Activated CD4-positive, alpha-beta T cell treated with anti-CD3 and anti-CD28 coated beads, Interleukin-2, amount 50 U/mL, for 1 hour (primary cell): ENCODE results near the gene EPHA7.

ENCODE experiments used
- DNase-seq: peaks from one replicate; pipeline ENCODE4 v3.0.0-alpha.2; 2020

EPHA7 gene

DNA sequence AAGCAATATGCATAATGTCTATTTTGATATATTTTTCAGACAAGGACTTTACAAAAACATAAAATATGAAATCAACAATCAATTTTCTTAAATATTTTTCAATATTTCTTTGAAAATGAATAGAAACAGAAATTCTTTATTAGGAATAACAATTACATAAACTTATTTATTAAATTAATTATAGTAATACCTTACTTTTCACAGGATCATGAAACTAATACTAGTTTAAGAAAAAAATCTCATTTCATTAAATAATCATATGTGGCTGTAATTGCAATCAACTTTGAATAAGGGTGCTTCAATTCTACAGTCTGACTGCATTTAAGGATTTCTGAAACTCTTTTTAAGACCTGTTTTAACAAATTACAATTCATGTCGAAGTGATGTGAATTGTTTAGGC, 26.6 kb downstream of the EPHA7 start:
- no peak for DNase-seq

GRCh38 chr6:93391965-93392364, 27.4 kb downstream of the EPHA7 start:
- no peak for DNase-seq

- no peak for DNase-seq
Measured at GRCh38 chr6:93389192-93389591, 30.2 kb downstream of the EPHA7 start.

DNA sequence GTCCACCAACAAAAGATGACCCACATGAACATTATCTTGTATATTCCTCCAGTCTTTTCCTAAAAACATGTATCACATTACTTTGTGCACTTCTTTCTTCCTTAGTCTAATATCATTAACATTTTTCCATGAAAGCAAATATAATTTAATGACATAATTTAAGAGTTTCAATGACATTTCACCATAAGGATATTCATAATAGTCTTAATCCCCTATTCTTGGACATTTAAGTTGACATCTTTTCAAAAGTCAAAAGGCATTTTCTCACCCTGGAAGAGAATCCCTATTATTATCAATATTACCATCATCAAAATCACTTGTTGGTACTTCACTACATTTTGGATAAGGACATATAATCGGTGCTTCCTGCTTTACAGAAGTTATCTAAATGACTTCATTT, 31.3 kb downstream of the EPHA7 start:
- no peak for DNase-seq

DNA sequence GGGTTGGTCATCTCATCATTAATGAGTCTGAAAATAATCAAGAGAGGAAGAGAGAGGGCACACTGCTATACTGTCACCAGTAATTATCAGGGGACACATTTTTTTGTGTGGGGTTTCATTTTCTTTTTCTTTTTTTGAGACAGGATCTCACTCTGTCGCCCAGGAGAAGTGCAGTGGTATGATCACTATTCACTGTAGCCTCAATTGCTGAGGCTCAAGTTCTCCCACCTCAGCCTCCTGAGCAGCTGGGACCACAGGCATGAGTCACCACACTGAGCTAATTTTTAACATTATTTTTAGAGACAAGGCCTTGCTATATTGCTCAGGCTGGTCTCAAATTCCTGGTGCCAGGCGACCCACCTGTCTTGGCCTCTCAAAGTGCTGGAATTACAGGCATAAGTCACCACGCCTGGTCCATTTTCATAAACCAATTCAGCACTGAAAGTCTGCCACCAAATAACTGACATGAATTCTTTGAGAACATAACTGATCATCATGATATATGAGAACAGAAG, 43.3 kb downstream of the EPHA7 start:
- DNase-seq, result no peak

GRCh38 chr6:93373445-93373844, 45.9 kb downstream of the EPHA7 start:
- DNase-seq, result no peak

DNA sequence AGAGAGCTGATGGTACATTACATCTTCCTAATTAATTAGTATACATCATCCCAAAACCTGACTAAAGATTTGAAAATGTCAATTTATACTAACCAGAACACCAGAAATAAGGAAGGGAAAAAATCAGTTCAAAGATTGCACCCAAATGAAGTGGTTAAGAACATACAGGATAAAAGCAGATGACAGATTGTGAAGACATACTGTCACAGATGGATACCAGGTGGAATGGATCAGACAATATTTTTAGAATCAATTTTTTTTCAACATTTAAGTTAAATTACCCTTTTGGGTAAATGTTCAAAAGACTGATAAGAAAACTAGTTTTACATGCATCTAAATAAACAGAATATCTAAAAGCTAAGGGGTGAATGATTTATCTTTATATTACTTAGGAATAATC, 47.6 kb downstream of the EPHA7 start:
- no peak for DNase-seq

DNA sequence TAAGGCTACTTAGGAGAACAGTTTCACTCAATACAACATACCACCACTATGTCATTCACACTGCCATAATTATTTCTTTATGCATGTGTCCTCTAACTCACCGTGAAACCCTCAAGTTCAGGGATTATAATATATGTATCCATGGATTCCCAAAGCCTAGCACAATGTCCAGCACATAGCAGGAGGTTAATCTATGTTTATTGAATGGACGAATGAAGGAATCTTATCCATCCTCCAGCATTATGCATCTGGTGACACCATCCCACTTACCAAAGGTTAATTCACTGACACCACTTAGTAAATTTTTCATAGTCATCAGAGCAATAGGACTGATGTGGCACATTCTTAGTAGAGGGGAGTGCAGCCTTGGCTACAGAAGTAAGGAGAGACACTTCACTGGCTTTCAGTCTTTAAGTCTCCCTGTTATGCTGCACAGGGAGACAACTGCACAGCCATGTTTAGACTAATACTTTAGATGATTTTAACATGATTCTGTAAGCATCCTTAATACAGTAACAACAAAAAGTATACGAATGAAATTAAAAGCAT, 49.7 kb downstream of the EPHA7 start:
- no peak for DNase-seq

DNA sequence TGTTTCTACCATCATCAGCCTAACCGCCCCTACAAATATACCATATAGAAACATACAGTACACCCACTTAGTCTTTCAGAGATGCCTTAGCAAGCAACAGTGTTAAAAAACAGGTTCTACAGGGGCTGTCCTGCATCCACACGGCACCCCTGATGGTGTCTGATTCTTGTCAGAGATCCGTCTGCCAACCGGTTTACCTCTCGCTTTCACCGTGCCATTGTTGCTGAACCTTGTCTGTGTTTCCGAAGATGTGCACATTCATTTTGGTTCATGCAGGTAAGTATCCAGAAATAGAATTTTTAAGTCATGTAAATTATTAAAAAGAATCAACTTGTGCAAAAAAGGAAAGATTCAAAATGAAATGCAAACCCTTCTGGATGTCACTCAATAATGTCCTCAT, 52.9 kb downstream of the EPHA7 start:
- no peak for DNase-seq

DNA sequence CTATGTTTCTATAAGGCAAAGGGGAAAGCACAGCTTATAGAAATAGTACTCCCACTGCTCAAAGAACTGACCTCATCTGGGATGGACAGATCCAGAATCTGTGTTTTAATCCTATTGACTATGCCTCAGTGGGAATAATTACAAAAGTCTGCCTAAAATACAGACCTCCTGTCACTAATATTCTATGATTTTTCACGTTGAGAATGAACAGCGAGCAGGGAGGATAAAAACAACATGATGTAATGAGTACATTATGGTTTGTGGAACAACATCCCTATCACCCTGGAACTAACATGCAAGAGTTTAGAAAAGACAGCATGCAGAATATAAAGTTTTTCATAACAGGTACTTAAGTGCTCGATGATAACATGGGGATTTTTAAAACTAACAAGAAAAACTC, 53.9 kb downstream of the EPHA7 start:
- no peak for DNase-seq

DNA sequence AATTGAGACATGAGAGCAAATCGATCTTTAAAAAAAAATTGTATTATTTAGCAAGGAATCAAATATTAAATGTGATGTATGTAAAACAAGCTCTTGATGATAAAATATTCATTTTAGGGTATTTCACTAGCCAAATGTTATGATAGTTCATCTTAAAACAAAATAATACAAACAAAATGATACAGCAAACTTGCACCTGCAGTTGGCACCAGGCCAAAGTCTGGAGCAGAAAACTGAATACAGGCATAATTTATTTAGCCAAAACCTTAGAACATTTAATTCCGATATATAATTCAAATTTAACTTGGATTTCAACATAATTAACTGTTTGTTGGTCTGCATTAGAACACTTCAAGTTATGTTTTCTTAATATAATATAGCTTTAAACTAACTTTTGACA, 60.9 kb downstream of the EPHA7 start:
- DNase-seq, result no peak

DNA sequence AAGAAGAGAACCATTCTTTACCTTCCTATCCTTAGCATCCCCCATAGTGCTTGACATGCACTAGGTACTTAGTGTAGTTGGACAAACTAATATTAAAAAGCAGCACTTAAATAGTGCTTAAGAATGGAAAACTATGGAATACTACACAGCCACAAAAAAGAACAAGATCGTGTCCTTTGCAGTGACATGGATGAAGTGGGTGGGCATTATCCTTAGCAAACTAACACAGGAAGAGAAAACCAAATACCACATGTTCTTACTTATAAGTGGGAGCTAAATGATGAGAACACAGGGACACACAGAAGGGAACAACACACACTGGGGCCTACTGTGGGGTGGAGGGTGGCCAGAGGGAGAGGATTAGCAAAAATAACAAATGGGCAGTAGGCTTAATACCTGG, 66.8 kb downstream of the EPHA7 start:
- no peak for DNase-seq

DNA sequence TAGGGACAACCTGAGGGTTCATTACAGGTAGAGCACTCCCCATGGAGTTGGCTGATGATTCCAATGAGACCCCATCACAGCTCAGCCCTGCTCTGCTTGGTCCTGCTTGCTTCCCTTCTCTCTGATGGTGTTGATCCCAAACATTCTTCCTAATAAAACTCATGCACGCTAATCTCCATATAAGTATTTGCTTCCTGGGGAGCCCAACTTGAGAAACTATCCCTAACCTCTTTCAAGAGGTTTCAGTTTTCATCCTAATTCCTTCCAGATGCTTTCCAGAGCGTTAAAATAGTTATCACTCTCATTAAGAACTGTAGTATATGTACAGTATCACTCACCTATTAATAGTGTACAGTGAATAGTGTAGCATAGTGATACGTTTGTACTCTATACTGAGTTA, 68.1 kb downstream of the EPHA7 start:
- DNase-seq, result no peak

- DNase-seq, result no peak
Measured at GRCh38 chr6:93350774-93351173, 68.6 kb downstream of the EPHA7 start.

DNA sequence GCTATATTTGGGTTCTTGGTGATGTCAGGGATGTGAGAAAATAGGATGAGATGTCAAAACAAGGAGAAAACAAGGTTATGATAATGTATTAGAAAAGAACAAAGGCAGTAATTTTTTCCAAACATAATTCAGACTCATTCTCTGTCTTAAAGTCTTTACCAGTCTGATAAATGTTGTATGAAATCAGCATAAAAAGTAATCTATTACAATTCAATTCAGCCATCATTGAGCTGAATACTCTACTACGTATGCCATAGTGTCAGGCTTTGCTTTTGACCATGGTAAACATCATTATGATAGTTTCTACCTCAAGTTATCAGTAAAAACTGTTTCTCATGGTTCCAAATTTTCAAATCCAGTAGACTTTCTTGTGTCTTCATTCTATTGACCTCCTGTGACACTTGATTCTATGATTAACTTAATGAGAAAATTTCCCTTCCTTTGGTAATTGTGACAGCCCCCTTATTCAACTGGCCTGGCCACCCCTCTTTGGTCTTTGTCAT, 75.0 kb downstream of the EPHA7 start:
- DNase-seq, result no peak

- DNase-seq, result no peak
Measured at GRCh38 chr6:93343476-93343875, 75.9 kb downstream of the EPHA7 start.

- no peak for DNase-seq
Measured at GRCh38 chr6:93341900-93342613, 77.3 kb downstream of the EPHA7 start.

- DNase-seq, result no peak
Measured at GRCh38 chr6:93337772-93338394, 81.5 kb downstream of the EPHA7 start.

DNA sequence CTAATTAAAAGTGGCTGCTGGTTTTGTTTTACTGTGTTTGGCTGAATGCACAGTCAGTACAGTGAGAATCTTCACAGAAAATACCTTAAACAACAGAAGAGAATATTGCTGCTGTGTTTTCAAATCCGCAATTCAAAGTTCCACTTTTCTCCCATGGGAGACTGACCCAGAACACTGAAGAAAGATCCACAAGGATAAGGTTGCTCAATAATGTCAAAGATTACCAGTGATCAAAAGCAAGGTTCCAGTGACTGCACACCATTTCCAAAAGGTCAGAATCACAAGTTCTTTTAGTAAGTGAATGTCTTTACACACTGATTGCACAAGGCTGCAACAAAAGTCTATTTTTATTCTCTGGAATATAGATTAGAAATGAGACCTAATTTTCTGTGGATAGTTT, 82.3 kb downstream of the EPHA7 start:
- DNase-seq, result no peak

GRCh38 chr6:93329301-93330000, 89.9 kb downstream of the EPHA7 start:
- DNase-seq, result no peak

- no peak for DNase-seq
Measured at GRCh38 chr6:93327857-93328256, 91.5 kb downstream of the EPHA7 start.

- no peak for DNase-seq
Measured at GRCh38 chr6:93325761-93326160, 93.6 kb downstream of the EPHA7 start.

GRCh38 chr6:93323630-93324029, 95.7 kb downstream of the EPHA7 start:
- DNase-seq, result no peak

GRCh38 chr6:93322651-93323050, 96.7 kb downstream of the EPHA7 start:
- no peak for DNase-seq
